SK-N-SH (cell line): ENCODE data around the gene RNF121. TPM values are rescaled to one million over a fixed set of nuclear protein-coding genes. Genes with fewer than 3 reads are reported as not detected.

ENCODE experiments used
- CTCF ChIA-PET: fragments of 300-600, 350-600 bp; formaldehyde crosslinking; extraction: SDS; loops from one replicate; lab custom pipeline; 2021; lab: Yijun Ruan, JAX
- POLR2A ChIA-PET: fragments of 350-600 bp; sonication (Branson Sonifier 250); formaldehyde crosslinking; extraction: SDS; loops from one replicate; lab custom pipeline; 2020; ENCODE audit warnings: antibody characterized with exemption, inconsistent platforms; lab: Yijun Ruan, JAX
- DNase-seq: peaks from one replicate; pipeline ENCODE4 v3.0.0; 2012
- H2AFZ ChIP-seq: fragments of 200-600 bp; sonication (generic); 2 replicates; pipeline ENCODE4 v1.8.1; 2016; ENCODE audit warnings: antibody characterized with exemption, mild to moderate bottlenecking, low read depth
- H3F3A ChIP-seq: fragments of 200-600 bp; sonication (generic); replicated peaks from 2 replicates; pipeline ENCODE3; 2016; ENCODE audit warnings: antibody characterized with exemption, mild to moderate bottlenecking; ENCODE audit not compliant: insufficient read depth
- H3K27ac ChIP-seq, 2 experiments: fragments of 200-500 bp in 1 of 2; fragments of 200-600 bp in 1 of 2; sonication (Bioruptor generic) in 1 of 2; sonication (generic), shearing (Covaris generic) in 1 of 2; 2 replicates each; pipeline versions ENCODE4 v1.5.1 to v1.6.1; 2014 to 2016; ENCODE audit warnings: low read depth in 2 of 2, inconsistent platforms in 1 of 2, low read length in 1 of 2, mild to moderate bottlenecking in 1 of 2, mixed read lengths in 1 of 2
- H3K27me3 ChIP-seq: fragments of 200-600 bp; sonication (generic), shearing (Covaris generic); 2 replicates; pipeline ENCODE4 v1.6.1; 2016; ENCODE audit warnings: mixed run types; ENCODE audit not compliant: insufficient read depth
- H3K36me3 ChIP-seq, 2 experiments: fragments of 200-500 bp in 1 of 2; fragments of 200-600 bp in 1 of 2; sonication (Bioruptor generic) in 1 of 2; sonication (generic) in 1 of 2; replicated peaks in 1 of 2; 2 replicates each; pipeline versions ENCODE3 to v1.5.1; 2014 to 2016; ENCODE audit warnings: low read length in 1 of 2, mild to moderate bottlenecking in 1 of 2; ENCODE audit not compliant: insufficient read depth in 2 of 2, control insufficient read depth in 1 of 2
- H3K4me1 ChIP-seq, 2 experiments: fragments of 200-500 bp in 1 of 2; fragments of 200-600 bp in 1 of 2; sonication (Bioruptor generic) in 1 of 2; sonication (generic), shearing (Covaris generic) in 1 of 2; 2 replicates each; pipeline versions ENCODE4 v1.5.1 to v1.6.1; 2014 to 2016; ENCODE audit warnings: low read depth in 1 of 2, low read length in 1 of 2, mixed run types in 1 of 2; ENCODE audit not compliant: insufficient read depth in 2 of 2, control insufficient read depth in 1 of 2
- H3K4me2 ChIP-seq: fragments of 200-600 bp; sonication (generic), shearing (Covaris generic); 2 replicates; pipeline ENCODE4 v1.6.1; 2017; ENCODE audit warnings: mixed run types
- H3K4me3 ChIP-seq, 2 experiments: fragments of 200-500 bp in 1 of 2; fragments of 200-600 bp in 1 of 2; sonication (Bioruptor generic) in 1 of 2; sonication (generic), shearing (Covaris generic) in 1 of 2; 2 replicates each; pipeline versions ENCODE4 v1.5.1 to v1.8.1; 2014 to 2016; ENCODE audit warnings: low read depth in 2 of 2, inconsistent platforms in 1 of 2, low read length in 1 of 2, mild to moderate bottlenecking in 1 of 2, mixed read lengths in 1 of 2, moderate library complexity in 1 of 2
- H3K79me2 ChIP-seq: fragments of 200-600 bp; sonication (generic); 2 replicates; pipeline ENCODE4 v1.8.1; 2017; ENCODE audit warnings: mild to moderate bottlenecking; ENCODE audit not compliant: insufficient read depth
- H3K9ac ChIP-seq: fragments of 200-600 bp; sonication (generic); 2 replicates; pipeline ENCODE4 v1.6.1; 2017; ENCODE audit warnings: mixed run types
- H3K9me2 ChIP-seq: fragments of 200-600 bp; sonication (generic); 2 replicates; pipeline ENCODE4 v1.6.1; 2017; ENCODE audit warnings: mixed run types
- H3K9me3 ChIP-seq: fragments of 200-600 bp; sonication (generic); 2 replicates; pipeline ENCODE4 v1.6.1; 2017; ENCODE audit warnings: mixed run types, mild to moderate bottlenecking, moderate library complexity
- H4K20me1 ChIP-seq: fragments of 200-600 bp; sonication (generic); 2 replicates; pipeline ENCODE4 v1.6.1; 2017; ENCODE audit warnings: mild to moderate bottlenecking, mixed run types; ENCODE audit not compliant: insufficient read depth
- CTCF ChIP-seq: fragments of 200-600 bp; sonication (generic); IDR thresholded peaks from 2 replicates; pipeline ENCODE4 v1.6.1; 2017; ENCODE audit warnings: antibody characterized with exemption, mild to moderate bottlenecking, moderate library complexity
- FOSL2 ChIP-seq: IDR thresholded peaks from 2 replicates; pipeline ENCODE4 v1.4.0; 2012; ENCODE audit warnings: low read depth, mild to moderate bottlenecking, moderate library complexity, borderline replicate concordance
- FOXJ3 ChIP-seq: sonication (generic); formaldehyde crosslinking; IDR thresholded peaks from 2 replicates; pipeline ENCODE4 v1.5.1; 2020; ENCODE audit warnings: mild to moderate bottlenecking, missing genetic modification reagents
- FOXM1 ChIP-seq: IDR thresholded peaks from 2 replicates; pipeline ENCODE4 v1.4.0; 2012; ENCODE audit warnings: low read depth, mild to moderate bottlenecking
- MEF2A ChIP-seq: IDR thresholded peaks from 2 replicates; pipeline ENCODE4 v1.4.0; 2012; ENCODE audit warnings: low read depth, borderline replicate concordance
- NRF1 ChIP-seq: IDR thresholded peaks from 2 replicates; pipeline ENCODE4 v1.6.1; 2012; ENCODE audit warnings: low read depth, mild to moderate bottlenecking, low read length
- POLR2AphosphoS5 ChIP-seq: IDR thresholded peaks from 2 replicates; pipeline ENCODE4 v1.6.1; 2012; ENCODE audit warnings: low read depth, low read length
- REST ChIP-seq: IDR thresholded peaks from 2 replicates; pipeline ENCODE4 v1.6.1; 2012; ENCODE audit warnings: mild to moderate bottlenecking, low read depth, low read length, moderate library complexity
- RFX5 ChIP-seq: IDR thresholded peaks from 2 replicates; pipeline ENCODE4 v1.6.1; 2012; ENCODE audit warnings: mild to moderate bottlenecking, improper control_type of control experiment, low read length
- TAF1 ChIP-seq: IDR thresholded peaks from 2 replicates; pipeline ENCODE4 v1.6.1; 2012; ENCODE audit warnings: low read depth, mild to moderate bottlenecking, low read length, moderate library complexity, borderline replicate concordance
- TCF12 ChIP-seq: IDR thresholded peaks from 2 replicates; pipeline ENCODE4 v1.4.0; 2012
- WGBS: methylation state at CpG from one replicate; pipeline ENCODE4 v1.1.6; 2017; ENCODE audit warnings: low lambda C conversion rate; 5-methylcytosine and 5-hydroxymethylcytosine counted together
- polyA plus RNA-seq, 3 experiments: library from polyadenylated mRNA; depleted of rRNA; stranded (reverse); fragments of >200 nt; gene quantifications; 2 replicates each; pipeline ENCODE4 v1.2.3, GENCODE V29; 2012

RNF121 gene
- polyA plus RNA-seq, 1 of the 3 experiments (the other 2 are of a cell fraction) = 49.5 TPM

GRCh38 chr11:72001834-72002591, 73.2 kb downstream of the RNF121 start:
- ChIA-PET POLR2A (no interaction called here), CTCF (interaction anchor here (0.6 to 3.5 kb wide), 6 partner anchors 11 to 24 kb away, joined by 3 to 19 read pairs (median 4); no protein-coding TSS in a partner anchor)
- H3K4me1 ChIP-seq = peaks cover 0 to 10% of the 10 kb centered on the region in 2 experiments; a peak in 1 of 4 replicates
- H3K79me2 ChIP-seq = no peaks in the 10 kb centered on the region
- peaks cover 38% of the 10 kb centered on the region for H3F3A ChIP-seq
- WGBS = 74% methylated on average over 10 of the region's 10 CpGs
- no peak overlapping the region for H2AFZ ChIP-seq
- H3K9ac ChIP-seq = no peak overlapping the region
- H4K20me1 ChIP-seq = peaks cover 24% of the 10 kb centered on the region
- DNase-seq = no peak
- H3K4me2 ChIP-seq = no peak overlapping the region
- no peaks in the 10 kb centered on the region for H3K9me2 ChIP-seq
- H3K27ac ChIP-seq = peak overlapping the region in 1 of 2 experiments; percentile 28; a peak in 1 of 4 replicates
- no peak for TF ChIP-seq FOSL2
- peak; percentile 56 for TF ChIP-seq POLR2AphosphoS5
- H3K36me3 ChIP-seq = peaks cover 13 to 65% of the 10 kb centered on the region in 2 experiments
- H3K9me3 ChIP-seq = no peaks in the 10 kb centered on the region
- H3K27me3 ChIP-seq = no peaks in the 10 kb centered on the region
- no peak overlapping the region for H3K4me3 ChIP-seq

- Histone ChIP-seq H4K20me1 (peaks cover 28% of the 10 kb centered on the region), H3K36me3 (peaks cover 21 to 76% of the 10 kb centered on the region in 2 experiments), H3K27me3 (no peaks in the 10 kb centered on the region), H3F3A (peaks cover 46% of the 10 kb centered on the region), H3K4me2 (no peak overlapping the region), H3K27ac (peak overlapping the region in 1 of 2 experiments; percentile 34; a peak in 1 of 4 replicates), H3K4me1 (peaks cover 0 to 10% of the 10 kb centered on the region in 2 experiments; a peak in 1 of 4 replicates), H3K79me2 (no peaks in the 10 kb centered on the region), H2AFZ (no peak overlapping the region)
- 90% methylated on average over 9 of the region's 12 CpGs for WGBS
- DNase-seq = no peak
- ChIA-PET POLR2A (interaction anchor here (0.8 kb wide), 1 partner anchor 16 kb away, joined by 3 read pairs; no protein-coding TSS in a partner anchor), CTCF (interaction anchor here (0.8 to 3.5 kb wide), 6 partner anchors 10 to 141 kb away, joined by 3 to 19 read pairs (median 5); no protein-coding TSS in a partner anchor)
- TF ChIP-seq NRF1 = no peak
- peak; percentile 4 for TF ChIP-seq POLR2AphosphoS5
- TF ChIP-seq, all 33 proteins: peak for 1
- Histone ChIP-seq H3K4me3 (no peak overlapping the region), H3K9me2 (no peaks in the 10 kb centered on the region), H3K9ac (no peak overlapping the region), H3K9me3 (no peaks in the 10 kb centered on the region)
These were observed 74.3 kb downstream of the RNF121 start for GRCh38 chr11:72002841-72003775.

- CTCF ChIA-PET = interaction anchor here (0.8 to 3.5 kb wide), 4 partner anchors 13 to 140 kb away, joined by 3 to 19 read pairs (median 8); no protein-coding TSS in a partner anchor
- Histone ChIP-seq H3K9me3 (no peaks in the 10 kb centered on the region), H3K9me2 (no peaks in the 10 kb centered on the region)
- TF ChIP-seq FOXM1 (no peak), FOXJ3 (CRISPR knock-in tag) (no peak), CTCF (no peak), TCF12 (no peak), POLR2AphosphoS5 (0 out of 2 replicates have a peak, but pooled peaks have one; percentile 8), RFX5 (no peak), TAF1 (no peak), REST (no peak), MEF2A (no peak)
- TF ChIP-seq, all 33 proteins: peak for 1
- Histone ChIP-seq H3K79me2 (no peaks in the 10 kb centered on the region), H4K20me1 (peaks cover 34% of the 10 kb centered on the region), H3F3A (peaks cover 46% of the 10 kb centered on the region), H3K4me3 (no peak overlapping the region), H3K4me2 (no peak overlapping the region), H3K36me3 (peaks cover 27 to 82% of the 10 kb centered on the region in 2 experiments), H3K27ac (peak overlapping the region in 1 of 2 experiments; percentile 34; a peak in 1 of 4 replicates), H2AFZ (no peak overlapping the region), H3K9ac (no peak overlapping the region), H3K27me3 (no peaks in the 10 kb centered on the region), H3K4me1 (peaks cover 0 to 10% of the 10 kb centered on the region in 2 experiments; a peak in 1 of 4 replicates)
- WGBS = 92% methylated on average over 7 of the region's 20 CpGs
- POLR2A ChIA-PET = interaction anchor here (0.8 kb wide), 2 partner anchors 10 to 15 kb away, joined by 3 read pairs; no protein-coding TSS in a partner anchor
- no peak for DNase-seq
These were observed 74.9 kb downstream of the RNF121 start for GRCh38 chr11:72003776-72004171.
